Endothelial cell of umbilical vein (primary cell): Measurements from ENCODE around the gene TBC1D5. TPM values are rescaled to one million over a fixed set of nuclear protein-coding genes. Genes with fewer than 3 reads are reported as not detected.
A peak's percentile ranks its signal among the peaks of the same experiment; 100 is the strongest.

ENCODE experiments used
- BruUV-seq: library from RNA; stranded (reverse); fragments of 400-500 nt; replicated peaks from 2 replicates; lab custom pipeline; 2021; lab: Mats Ljungman, UMichigan
- CTCF ChIA-PET: fragments of 300-600, 350-600 bp; sonication (Branson Sonifier 250); formaldehyde crosslinking; loops from one replicate; lab custom pipeline; 2021; ENCODE audit warnings: antibody characterized with exemption, inconsistent platforms; lab: Charles Lee
- POLR2A ChIA-PET: fragments of 300-600, 350-600 bp; sonication (Branson Sonifier 250); formaldehyde crosslinking; loops from one replicate; lab custom pipeline; 2021; ENCODE audit warnings: antibody characterized with exemption, inconsistent platforms; lab: Charles Lee
- DNase-seq: peaks from one replicate; pipeline ENCODE4 v3.0.0-alpha.2; 2011; ENCODE audit warnings: low read depth, low spot score
- FAIRE-seq: peaks from 2 replicates; lab custom pipeline; 2011; peaks lifted over from hg19 to GRCh38; lab: Jason Lieb, UNC
- H2AFZ ChIP-seq: 2 replicates; pipeline ENCODE4 v1.6.0; 2012; ENCODE audit warnings: low read depth, low read length, control low read depth, inconsistent platforms
- H3K27ac ChIP-seq: 2 replicates; pipeline ENCODE4 v1.5.1; 2011; ENCODE audit warnings: low read depth, mild to moderate bottlenecking, control low read depth, low read length, moderate library complexity; ENCODE audit not compliant: insufficient read depth
- H3K27me3 ChIP-seq, 2 experiments: 2 replicates each; pipeline versions ENCODE4 v1.6.0 to v1.6.1; 2011; ENCODE audit warnings: low read length in 2 of 2, mixed read lengths in 1 of 2; ENCODE audit not compliant: control insufficient read depth in 2 of 2, insufficient read depth in 2 of 2
- H3K36me3 ChIP-seq, 2 experiments: 2 replicates in 1 of 2; 3 replicates in 1 of 2; pipeline ENCODE4 v1.5.1; 2011; ENCODE audit warnings: low read length in 2 of 2, mild to moderate bottlenecking in 1 of 2, moderate library complexity in 1 of 2; ENCODE audit not compliant: control insufficient read depth in 2 of 2, insufficient read depth in 2 of 2; ENCODE audit errors: extremely low read depth in 1 of 2
- H3K4me1 ChIP-seq: 3 replicates; pipeline ENCODE4 v1.5.1; 2011; ENCODE audit warnings: mild to moderate bottlenecking, low read length; ENCODE audit not compliant: control insufficient read depth, insufficient read depth; ENCODE audit errors: extremely low read depth
- H3K4me2 ChIP-seq: 2 replicates; pipeline ENCODE4 v1.6.1; 2011; ENCODE audit warnings: low read length, control low read depth, mixed read lengths; ENCODE audit not compliant: insufficient read depth
- H3K4me3 ChIP-seq, 3 experiments: fragments of 200-600 bp in 1 of 3; sonication (generic), shearing (Covaris generic) in 1 of 3; replicated peaks in 1 of 3; 2 replicates each; pipeline ENCODE4 v1.5.1; 2011 to 2016; ENCODE audit warnings: control low read depth in 3 of 3, low read length in 3 of 3, mild to moderate bottlenecking in 2 of 3, inconsistent platforms in 1 of 3, low read depth in 1 of 3, moderate library complexity in 1 of 3; ENCODE audit not compliant: insufficient read depth in 1 of 3
- H3K79me2 ChIP-seq: 2 replicates; pipeline ENCODE4 v1.6.0; 2012; ENCODE audit warnings: low read length, inconsistent platforms; ENCODE audit not compliant: control insufficient read depth, insufficient read depth
- H3K9ac ChIP-seq: replicated peaks from 2 replicates; pipeline ENCODE3; 2011; ENCODE audit warnings: low read length, control low read depth; ENCODE audit not compliant: insufficient read depth; ENCODE audit errors: extremely low read depth
- H3K9me1 ChIP-seq: replicated peaks from 3 replicates; pipeline ENCODE4 v1.6.0; 2011; ENCODE audit warnings: mild to moderate bottlenecking, low read length; ENCODE audit not compliant: control insufficient read depth, insufficient read depth; ENCODE audit errors: extremely low read depth
- H3K9me3 ChIP-seq: replicated peaks from 2 replicates; pipeline ENCODE4 v1.5.1; 2012; ENCODE audit warnings: low read length, inconsistent platforms; ENCODE audit not compliant: control insufficient read depth, insufficient read depth
- H4K20me1 ChIP-seq: replicated peaks from 2 replicates; pipeline ENCODE3; 2011; ENCODE audit warnings: mild to moderate bottlenecking, low read length; ENCODE audit not compliant: control insufficient read depth, insufficient read depth; ENCODE audit errors: extremely low read depth
- EZH2 ChIP-seq: IDR thresholded peaks from 2 replicates; pipeline ENCODE4 v1.6.1; 2012; ENCODE audit warnings: borderline replicate concordance, low read depth, mild to moderate bottlenecking, moderate library complexity, low read length, inconsistent platforms; ENCODE audit not compliant: severe bottlenecking
- FOS ChIP-seq: IDR thresholded peaks from 2 replicates; pipeline ENCODE4 v1.6.1; 2011; ENCODE audit warnings: mild to moderate bottlenecking, low read length, moderate library complexity, borderline replicate concordance; ENCODE audit not compliant: insufficient read depth
- MYC ChIP-seq: IDR thresholded peaks from one replicate; pipeline ENCODE4 v1.6.1; 2011; ENCODE audit warnings: mild to moderate bottlenecking, low read depth, low read length
- dilution Hi-C: fragments of 300-500 bp; cut with MboI; formaldehyde crosslinking; loops from one replicate; pipeline ENCODE4 v1.15.0; 2019; ENCODE audit warnings: low sequenced_read_pairs; ENCODE audit not compliant: extremely low pct_ligation_motif_present
- intact Hi-C: fragments of 100-400 bp; cut with micrococcal nuclease; formaldehyde crosslinking; loops from one replicate; pipeline ENCODE4 v1.10.0; 2022
- polyA plus RNA-seq, 4 experiments: library from polyadenylated mRNA; depleted of rRNA in 3 of 4; stranded (reverse) in 3 of 4; unstranded in 1 of 4; fragments of >200 nt; gene quantifications; 2 replicates each; pipeline versions ENCODE4 v1.2.1 to v1.2.3, GENCODE V29; 2011 to 2012; ENCODE audit warnings: missing spikeins in 1 of 4
- total RNA-seq: library from RNA; stranded (reverse); gene quantifications from 2 replicates; pipeline ENCODE4 v1.2.3, GENCODE V29; 2021
- TF ChIP-seq, protein P1 (sequence below), 2 donors: IDR thresholded peaks; 1 replicate in 1 of 2; 2 replicates in 1 of 2; pipeline ENCODE4 v1.5.1; 2011; ENCODE audit warnings: low read length in 2 of 2, mild to moderate bottlenecking in 2 of 2, moderate library complexity in 2 of 2, control low read depth in 1 of 2, inconsistent platforms in 1 of 2, low read depth in 1 of 2; ENCODE audit not compliant: insufficient read depth in 1 of 2; ENCODE audit errors: extremely low read depth in 1 of 2

TBC1D5 gene
- total and polyA plus RNA-seq, 2 donors (not counting 3 experiments of a cell fraction or from before 2014, with no cell fraction given), result 17.5 to 44.7 TPM

DNA sequence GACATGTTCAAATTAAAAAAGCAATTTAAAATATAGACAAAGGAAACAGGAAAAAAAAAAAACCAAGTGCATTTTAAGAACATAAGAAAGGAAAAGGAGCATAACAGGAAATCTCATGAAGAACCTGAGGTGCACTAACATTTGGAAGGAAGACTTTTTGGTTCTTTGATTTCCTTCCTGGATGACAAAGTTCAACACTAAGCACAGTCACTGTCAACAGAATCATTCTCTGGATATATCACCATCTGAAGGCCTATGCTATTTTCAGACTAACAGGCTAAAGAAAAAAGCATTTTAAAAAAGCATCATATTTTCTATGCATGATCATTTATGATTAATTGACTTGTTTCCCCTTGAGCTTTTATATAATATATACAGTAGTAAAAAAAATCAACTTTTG lies 508.0 kb downstream of the TBC1D5 start:
- Histone ChIP-seq H4K20me1 (no peaks in the 10 kb centered on the region), H3K4me1 (peaks cover 10% of the 10 kb centered on the region), H3K4me2 (no peak overlapping the region), H3K27ac (no peak overlapping the region), H3K36me3 (no peaks in the 10 kb centered on the region), H3K9me1 (no peaks in the 10 kb centered on the region), H3K27me3 (no peaks in the 10 kb centered on the region), H3K9me3 (no peaks in the 10 kb centered on the region), H3K79me2 (no peaks in the 10 kb centered on the region), H3K4me3 (no peak overlapping the region), H3K9ac (no peak overlapping the region), H2AFZ (no peak overlapping the region)
- intact Hi-C loops (loop anchor here (10.0 kb wide), 1 partner anchor 290 kb away; no protein-coding TSS in a partner anchor), dilution Hi-C loops (no loop called here)
- BruUV-seq, result no TSS peak
- TF ChIP-seq EZH2, result no peak
- TF ChIP-seq FOS, result peak; percentile 14
- CTCF ChIA-PET, result interaction anchor here (1.9 to 5.8 kb wide), 2 partner anchors 406 to 633 kb away, joined by 10 to 65 read pairs; no protein-coding TSS in a partner anchor
- FAIRE-seq (no peak), DNase-seq (peak; percentile 32)
- POLR2A ChIA-PET, result no interaction called here

DNA sequence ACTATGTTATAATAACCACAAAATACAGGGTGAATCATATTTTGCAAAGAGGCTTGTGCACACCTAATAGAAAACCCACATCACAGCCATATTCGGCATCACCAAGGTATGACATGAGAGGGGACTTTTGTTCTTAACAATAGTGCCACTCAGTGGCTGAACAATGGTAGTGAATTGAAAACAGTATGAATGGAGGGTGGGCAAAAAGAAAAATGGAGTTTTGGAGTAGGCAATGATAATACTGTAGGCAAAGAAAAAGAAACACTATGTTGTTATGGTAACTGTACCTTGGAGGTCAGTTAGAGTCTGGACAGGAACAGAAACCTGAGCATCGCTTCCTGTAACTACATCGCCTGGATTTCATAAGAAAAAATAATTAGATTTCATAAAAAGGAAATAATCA lies 509.0 kb downstream of the TBC1D5 start:
- peak; percentile 74 for DNase-seq
- no peaks in the 10 kb centered on the region for H3K79me2 ChIP-seq
- no peaks in the 10 kb centered on the region for H4K20me1 ChIP-seq
- H3K9me3 ChIP-seq, result no peaks in the 10 kb centered on the region
- H3K36me3 ChIP-seq, result no peaks in the 10 kb centered on the region
- no peak overlapping the region for H3K27ac ChIP-seq
- peak; percentile 84 for FAIRE-seq
- H3K4me3 ChIP-seq, result no peak overlapping the region
- no peak for TF ChIP-seq MYC
- TF ChIP-seq, protein P1, sequence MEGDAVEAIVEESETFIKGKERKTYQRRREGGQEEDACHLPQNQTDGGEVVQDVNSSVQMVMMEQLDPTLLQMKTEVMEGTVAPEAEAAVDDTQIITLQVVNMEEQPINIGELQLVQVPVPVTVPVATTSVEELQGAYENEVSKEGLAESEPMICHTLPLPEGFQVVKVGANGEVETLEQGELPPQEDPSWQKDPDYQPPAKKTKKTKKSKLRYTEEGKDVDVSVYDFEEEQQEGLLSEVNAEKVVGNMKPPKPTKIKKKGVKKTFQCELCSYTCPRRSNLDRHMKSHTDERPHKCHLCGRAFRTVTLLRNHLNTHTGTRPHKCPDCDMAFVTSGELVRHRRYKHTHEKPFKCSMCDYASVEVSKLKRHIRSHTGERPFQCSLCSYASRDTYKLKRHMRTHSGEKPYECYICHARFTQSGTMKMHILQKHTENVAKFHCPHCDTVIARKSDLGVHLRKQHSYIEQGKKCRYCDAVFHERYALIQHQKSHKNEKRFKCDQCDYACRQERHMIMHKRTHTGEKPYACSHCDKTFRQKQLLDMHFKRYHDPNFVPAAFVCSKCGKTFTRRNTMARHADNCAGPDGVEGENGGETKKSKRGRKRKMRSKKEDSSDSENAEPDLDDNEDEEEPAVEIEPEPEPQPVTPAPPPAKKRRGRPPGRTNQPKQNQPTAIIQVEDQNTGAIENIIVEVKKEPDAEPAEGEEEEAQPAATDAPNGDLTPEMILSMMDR (IDR thresholded peaks at IDR 0.05; ENCODE audit: extremely low read depth in 1 of 2, insufficient read depth in 1 of 2, low read depth in 1 of 2, low read length in 2 of 2), result peak; percentile 39 to 48
- H2AFZ ChIP-seq, result no peak overlapping the region
- ChIA-PET POLR2A (no interaction called here), CTCF (interaction anchor here (1.6 to 5.8 kb wide), 3 partner anchors 405 to 637 kb away, joined by 5 to 65 read pairs (median 10); no protein-coding TSS in a partner anchor)
- dilution Hi-C loops, result no loop called here
- intact Hi-C loops, result loop anchor here (1.0 to 10.0 kb wide), 6 partner anchors 159 to 632 kb away; partner anchors contain the start of gene PLCL2
- H3K9me1 ChIP-seq, result no peaks in the 10 kb centered on the region
- H3K27me3 ChIP-seq, result no peaks in the 10 kb centered on the region
- H3K4me2 ChIP-seq, result no peak overlapping the region
- peaks cover 10% of the 10 kb centered on the region for H3K4me1 ChIP-seq
- no TSS peak for BruUV-seq
- no peak overlapping the region for H3K9ac ChIP-seq
